GM12878 (cell line): ENCODE measurements around the gene MOGAT2. TPM values are rescaled to one million over a fixed set of nuclear protein-coding genes. Genes with fewer than 3 reads are reported as not detected.

Experiments used
- ATF7 ChIP-seq: fragments of 450-650 bp; IDR thresholded peaks from 2 replicates; pipeline ENCODE4 v1.6.1; 2016; ENCODE audit warnings: low read depth, mild to moderate bottlenecking
- BCL3 ChIP-seq: IDR thresholded peaks from 2 replicates; pipeline ENCODE4 v1.6.1; 2011; ENCODE audit warnings: borderline replicate concordance, low read depth, mild to moderate bottlenecking, moderate library complexity, low read length; ENCODE audit not compliant: insufficient read depth, poor library complexity, severe bottlenecking
- BMI1 ChIP-seq: fragments of 450-650 bp; IDR thresholded peaks from 2 replicates; pipeline ENCODE4 v1.6.1; 2016; ENCODE audit warnings: mild to moderate bottlenecking, moderate library complexity, borderline replicate concordance
- CEBPZ ChIP-seq: fragments of 150-350 bp; IDR thresholded peaks from 2 replicates; pipeline ENCODE4 v1.6.1; 2016; ENCODE audit warnings: low read depth, low read length
- CREM ChIP-seq: IDR thresholded peaks from 2 replicates; pipeline ENCODE4 v1.6.1; 2014; ENCODE audit warnings: antibody characterized with exemption, low read depth
- EZH2 ChIP-seq: IDR thresholded peaks from 2 replicates; pipeline ENCODE4 v1.6.1; 2012; ENCODE audit warnings: low read depth, mild to moderate bottlenecking, control low read depth, inconsistent platforms, low read length, borderline replicate concordance; ENCODE audit not compliant: control insufficient read depth
- FOXM1 ChIP-seq: IDR thresholded peaks from 2 replicates; pipeline ENCODE4 v1.6.1; 2012; ENCODE audit warnings: low read depth, mild to moderate bottlenecking, inconsistent platforms, low read length, moderate library complexity
- HDAC6 ChIP-seq: fragments of 200-600 bp; sonication (generic); IDR thresholded peaks from one replicate; pipeline ENCODE4 v1.8.0; 2017; ENCODE audit warnings: antibody characterized with exemption; ENCODE audit not compliant: unreplicated experiment
- KAT2A ChIP-seq: conservative IDR thresholded peaks from 2 replicates; pipeline ENCODE4 v1.6.1; 2011; ENCODE audit warnings: low read depth, low read length; ENCODE audit not compliant: control insufficient read depth
- KDM1A ChIP-seq: fragments of 200-600 bp; sonication (generic); IDR thresholded peaks from 2 replicates; pipeline ENCODE4 v1.6.1; 2016; ENCODE audit warnings: borderline replicate concordance
- MLLT1 ChIP-seq: fragments of 450-650 bp; IDR thresholded peaks from 2 replicates; pipeline ENCODE4 v1.6.1; 2016; ENCODE audit warnings: mild to moderate bottlenecking
- NFYB ChIP-seq: IDR thresholded peaks from 2 replicates; pipeline ENCODE4 v1.6.1; 2011; ENCODE audit warnings: low read depth, mild to moderate bottlenecking, low read length, improper control_type of control experiment, moderate library complexity; ENCODE audit not compliant: insufficient read depth
- NR2F1 ChIP-seq: fragments of 450-650 bp; conservative IDR thresholded peaks from 2 replicates; pipeline ENCODE4 v1.6.1; 2017; ENCODE audit warnings: mild to moderate bottlenecking
- RAD21 ChIP-seq: IDR thresholded peaks from 2 replicates; pipeline ENCODE4 v1.6.1; 2011; ENCODE audit warnings: mild to moderate bottlenecking, low read depth, low read length, moderate library complexity; ENCODE audit not compliant: insufficient read depth
- RAD51 ChIP-seq: fragments of 450-650 bp; IDR thresholded peaks from 2 replicates; pipeline ENCODE4 v1.6.1; 2016; ENCODE audit warnings: moderate library complexity, mild to moderate bottlenecking, inconsistent platforms
- RB1 ChIP-seq: fragments of 450-650 bp; formaldehyde crosslinking; IDR thresholded peaks from 2 replicates; pipeline ENCODE4 v1.6.1; 2017; ENCODE audit warnings: mild to moderate bottlenecking, borderline replicate concordance
- SIX5 ChIP-seq: IDR thresholded peaks from 2 replicates; pipeline ENCODE4 v1.6.1; 2011; ENCODE audit warnings: mild to moderate bottlenecking, low read depth, low read length, moderate library complexity; ENCODE audit not compliant: severe bottlenecking
- SMAD1 ChIP-seq: fragments of 450-650 bp; IDR thresholded peaks from 2 replicates; pipeline ENCODE4 v1.6.1; 2018; ENCODE audit warnings: mild to moderate bottlenecking, low read depth; ENCODE audit not compliant: partially characterized antibody
- SRF ChIP-seq, 2 experiments: IDR thresholded peaks; 2 replicates each; pipeline ENCODE4 v1.6.1; 2011; ENCODE audit warnings: low read depth in 2 of 2, low read length in 2 of 2, mild to moderate bottlenecking in 1 of 2, moderate library complexity in 1 of 2
- SUPT20H ChIP-seq: IDR thresholded peaks from 2 replicates; pipeline ENCODE4 v1.6.1; 2011; ENCODE audit warnings: low read depth, mild to moderate bottlenecking, low read length, moderate library complexity, borderline replicate concordance; ENCODE audit not compliant: control insufficient read depth
- SUZ12 ChIP-seq: fragments of 200-600 bp; sonication (generic); IDR thresholded peaks from one replicate; pipeline ENCODE4 v1.6.1; 2018; ENCODE audit warnings: antibody characterized with exemption, mild to moderate bottlenecking; ENCODE audit not compliant: unreplicated experiment
- TCF3 ChIP-seq: IDR thresholded peaks from 2 replicates; pipeline ENCODE4 v1.6.1; 2012; ENCODE audit warnings: low read depth, mild to moderate bottlenecking, low read length, borderline replicate concordance; ENCODE audit not compliant: insufficient read depth
- ZNF207 ChIP-seq: fragments of 450-650 bp; IDR thresholded peaks from 2 replicates; pipeline ENCODE4 v1.6.1; 2014; ENCODE audit warnings: antibody characterized with exemption, mild to moderate bottlenecking, borderline replicate concordance
- polyA plus RNA-seq, 11 experiments: library from polyadenylated mRNA; depleted of rRNA in 4 of 11; unstranded in 6 of 11; stranded (reverse) in 5 of 11; fragments of >200 nt; fragmentation: Nextera tagmentation in 4 of 11; fragmentation: Illumina TruSeq in 1 of 11; extraction: Ambion mirVana in 4 of 11; extraction: Trizol in 1 of 11; gene quantifications; 1 replicate in 1 of 11; 2 replicates in 10 of 11; pipeline versions ENCODE4 v1.2.1 to v1.2.3, GENCODE V29; 2011 to 2016; ENCODE audit warnings: inconsistent platforms in 2 of 11, missing spikeins in 2 of 11, low read depth in 1 of 11
- total RNA-seq, 4 experiments: library from RNA; depleted of rRNA in 3 of 4; stranded (reverse); fragments of >200 nt in 3 of 4; fragmentation: Illumina TruSeq in 1 of 4; extraction: Trizol in 1 of 4; gene quantifications; 2 replicates each; pipeline versions ENCODE4 v1.2.1 to v1.2.3, GENCODE V29; 2013 to 2021

MOGAT2 gene
- total and polyA plus RNA-seq, 10 of the 15 experiments (the other 5 are each of a cell fraction or from before 2014, with no cell fraction given): 0.15 to 0.45 (median 0.22) TPM; not detected in 1

- TF ChIP-seq SRF (IDR thresholded peaks at IDR 0.05; ENCODE audit: low read depth in 2 of 2, low read length in 2 of 2) (peak; percentile 19 to 64; a peak in 1 of 4 replicates), EZH2 (no peak), NR2F1 (peak; percentile 48), BCL3 (no peak), NFYB (no peak), SIX5 (no peak), MLLT1 (no peak), FOXM1 (peak; percentile 48; the same call in 1 of the 2 replicates), SMAD1 (no peak), ATF7 (peak; percentile 80), RAD51 (peak; percentile 94), BMI1 (peak; percentile 58; the same call in 1 of the 2 replicates), ZNF207 (no peak), RAD21 (no peak), CREM (no peak; the same call in 1 of the 2 replicates), CEBPZ (no peak), TCF3 (no peak), SUPT20H (no peak), HDAC6 (no peak), KAT2A (no peak), SUZ12 (no peak), RB1 (no peak), KDM1A (no peak)
These were observed 27.6 kb upstream of the MOGAT2 start (continued) for GRCh38 chr11:75689863-75690609.
